GM03348 (cell line): ENCODE data around the gene CYP2C9.
"Not testable (repeated sequence)": the region's sequence is repeated elsewhere in the genome, so short reads cannot be mapped to it uniquely, and the experiment has no call there.

Source experiments
- DNase-seq: peaks from one replicate; pipeline ENCODE4 v3.0.0; 2012; ENCODE audit warnings: low spot score

CYP2C9 gene

DNA sequence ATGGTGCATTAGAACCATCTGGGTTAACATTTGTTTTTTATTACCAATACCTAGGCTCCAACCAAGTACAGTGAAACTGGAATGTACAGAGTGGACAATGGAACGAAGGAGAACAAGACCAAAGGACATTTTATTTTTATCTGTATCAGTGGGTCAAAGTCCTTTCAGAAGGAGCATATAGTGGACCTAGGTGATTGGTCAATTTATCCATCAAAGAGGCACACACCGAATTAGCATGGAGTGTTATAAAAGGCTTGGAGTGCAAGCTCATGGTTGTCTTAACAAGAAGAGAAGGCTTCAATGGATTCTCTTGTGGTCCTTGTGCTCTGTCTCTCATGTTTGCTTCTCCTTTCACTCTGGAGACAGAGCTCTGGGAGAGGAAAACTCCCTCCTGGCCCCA, at the start of gene CYP2C9:
TSS of gene CYP2C9 (plus strand) at position 276 of the 400 bp plus-strand sequence. CDS start at position 301, 25 bp downstream.
- DNase-seq = no peak

DNA sequence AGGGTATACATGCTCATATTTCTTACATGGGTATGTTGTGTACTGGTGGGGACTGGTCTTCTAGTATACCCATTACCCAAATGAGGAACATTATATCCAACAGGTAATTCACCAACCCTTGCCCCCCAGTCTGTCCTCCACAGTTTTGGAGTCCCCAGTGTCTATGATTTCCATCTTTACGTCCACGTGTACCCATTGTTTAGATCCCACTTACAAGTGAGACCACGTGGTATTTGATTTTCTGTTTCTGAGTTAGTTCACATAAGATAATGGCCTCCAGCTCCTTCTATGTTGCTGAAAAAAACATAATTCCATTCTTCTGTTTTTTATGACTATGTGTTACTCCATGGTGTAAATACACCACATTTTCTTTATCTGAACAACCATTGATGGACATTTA, 49.3 kb upstream of the CYP2C9 start:
- DNase-seq = no peak

DNA sequence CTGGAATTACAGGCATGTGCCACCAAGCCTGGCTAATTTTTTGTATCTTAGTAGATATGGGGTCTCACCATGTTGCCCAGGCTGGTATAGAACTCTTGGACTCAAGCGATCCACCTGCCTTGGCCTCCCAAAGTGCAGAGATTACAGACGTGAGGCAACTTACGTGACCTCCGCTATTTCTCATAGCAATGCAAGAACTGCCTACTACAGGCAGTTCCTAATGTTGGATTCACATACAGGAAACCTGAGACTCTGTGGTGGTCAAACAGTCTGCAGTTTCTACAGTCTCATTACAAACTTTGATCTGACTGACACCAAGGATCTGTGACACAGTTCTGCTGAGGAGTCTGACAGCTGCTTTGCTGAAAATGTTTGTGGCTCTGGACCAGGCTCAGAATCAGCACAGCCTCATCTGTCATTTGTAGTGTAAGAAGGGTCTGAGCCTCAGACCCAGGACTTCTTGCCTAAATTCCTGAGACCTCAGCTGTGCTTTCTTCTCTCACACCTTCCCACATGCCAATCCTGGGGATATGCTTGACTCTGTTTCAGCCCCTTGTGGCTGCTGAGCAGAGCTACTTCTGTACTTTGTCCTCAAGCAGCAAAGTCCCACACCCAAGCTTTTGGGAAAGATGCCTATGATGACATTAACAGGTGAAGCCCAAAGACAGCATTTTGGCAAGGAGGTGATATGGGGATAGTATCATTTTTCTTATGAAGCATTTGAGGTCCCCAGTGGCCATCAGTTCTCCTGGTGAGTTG, 48.0 kb upstream of the CYP2C9 start:
- no peak for DNase-seq

DNA sequence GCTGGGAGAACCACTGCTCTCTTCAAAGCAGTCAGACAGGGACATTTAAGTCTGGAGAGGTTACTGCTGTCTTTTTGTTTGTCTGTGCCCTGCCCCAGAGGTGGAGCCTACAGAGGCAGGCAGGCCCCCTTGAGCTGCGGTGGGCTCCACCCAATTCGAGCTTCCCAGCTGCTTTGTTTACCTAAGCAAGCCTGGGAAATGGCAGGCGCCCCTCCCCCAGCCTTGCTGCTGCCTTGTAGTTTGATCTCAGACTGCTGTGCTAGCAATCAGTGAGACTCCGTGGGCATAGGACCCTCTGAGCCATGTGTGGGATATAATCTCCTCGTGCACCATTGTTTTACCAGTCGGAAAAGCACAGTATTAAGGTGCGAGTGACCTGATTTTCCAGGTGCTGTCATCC, 40.0 kb upstream of the CYP2C9 start:
- not testable (repeated sequence) for DNase-seq

DNA sequence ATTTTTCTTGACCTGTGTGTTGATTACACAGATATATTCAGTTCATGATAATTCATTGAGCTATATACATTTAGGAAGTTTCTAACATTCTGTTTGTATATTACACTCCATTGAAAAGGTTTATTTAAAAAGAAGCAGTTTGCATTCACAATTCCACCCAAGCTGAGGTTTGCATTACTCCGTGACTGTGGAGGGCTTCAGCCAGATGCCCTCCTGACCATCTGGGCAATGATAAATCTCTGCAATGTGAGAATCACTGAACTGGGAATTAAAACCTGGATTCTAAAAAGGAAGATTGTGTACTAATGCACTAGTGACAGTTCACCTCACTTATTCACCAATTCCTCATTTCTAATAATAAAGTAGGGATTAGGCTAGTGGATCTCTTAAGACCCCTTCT, 36.4 kb upstream of the CYP2C9 start:
- no peak for DNase-seq

DNA sequence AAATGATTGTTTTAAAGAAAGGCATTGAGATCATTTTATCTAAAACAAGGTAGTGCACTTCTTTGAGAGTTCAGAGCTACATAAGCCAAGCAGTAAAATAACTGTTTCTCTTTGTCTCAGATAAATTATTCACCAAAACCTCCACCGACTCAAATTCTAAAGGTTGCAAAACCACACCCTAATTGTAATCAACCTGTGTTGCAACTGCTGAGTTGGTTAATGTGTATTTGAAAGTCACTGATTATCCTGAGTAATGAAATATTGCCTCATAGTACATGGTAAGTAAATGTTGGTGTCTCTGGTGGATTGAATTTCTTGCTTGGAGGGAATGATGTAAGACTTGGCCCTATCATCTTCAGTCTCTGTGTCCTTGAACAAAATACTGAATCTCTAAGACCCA, 35.9 kb upstream of the CYP2C9 start:
- no peak for DNase-seq

DNA sequence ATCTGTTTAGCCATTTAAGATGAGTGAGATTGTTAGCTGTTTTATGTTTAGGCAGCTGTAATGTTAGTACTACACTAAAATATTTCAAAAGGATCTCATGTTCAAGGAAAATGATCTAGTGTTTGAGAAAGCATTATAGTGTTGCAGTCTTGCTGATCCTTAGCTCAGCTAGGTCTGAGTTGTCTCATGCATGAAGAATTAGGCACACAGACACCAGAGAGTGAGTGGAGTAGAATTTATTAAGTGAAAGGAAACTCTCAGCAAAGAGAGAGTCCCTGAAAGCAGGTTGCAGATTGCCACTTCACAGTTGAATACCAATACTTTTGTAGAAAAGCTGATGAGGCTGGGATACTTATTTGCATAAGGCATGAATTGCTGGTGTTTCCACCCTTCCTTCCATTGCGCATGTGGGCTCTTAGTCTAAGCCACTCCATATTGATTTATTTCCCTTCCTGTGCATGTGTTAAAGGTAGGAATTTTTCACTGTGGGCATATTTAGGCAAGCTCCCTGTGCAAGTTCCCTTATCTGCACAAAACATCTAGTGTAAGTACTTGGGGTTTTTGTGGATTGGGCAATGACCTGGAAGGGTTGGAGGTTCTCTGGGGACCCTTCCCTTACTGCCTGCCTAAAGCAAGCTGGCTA, 33.8 kb upstream of the CYP2C9 start:
- DNase-seq = not testable (repeated sequence)

DNA sequence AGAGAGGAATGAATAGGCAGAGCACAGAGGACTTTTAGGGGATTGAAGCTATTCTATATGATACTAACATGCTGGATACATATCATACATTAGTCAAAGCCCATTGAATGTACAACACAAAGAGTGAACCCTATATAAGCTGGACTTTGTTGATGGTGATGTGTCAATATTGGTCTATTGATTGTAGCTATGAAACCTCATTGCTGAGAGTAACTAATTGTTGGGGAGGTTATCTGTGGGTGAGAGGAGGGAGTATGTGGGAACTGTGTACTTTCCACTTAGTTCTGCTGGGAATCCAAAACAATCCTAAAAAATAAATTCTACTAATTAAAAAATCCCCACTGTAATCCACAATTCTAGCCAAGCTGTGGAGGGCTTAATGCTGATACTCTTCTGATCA, 22.0 kb upstream of the CYP2C9 start:
- no peak for DNase-seq

DNA sequence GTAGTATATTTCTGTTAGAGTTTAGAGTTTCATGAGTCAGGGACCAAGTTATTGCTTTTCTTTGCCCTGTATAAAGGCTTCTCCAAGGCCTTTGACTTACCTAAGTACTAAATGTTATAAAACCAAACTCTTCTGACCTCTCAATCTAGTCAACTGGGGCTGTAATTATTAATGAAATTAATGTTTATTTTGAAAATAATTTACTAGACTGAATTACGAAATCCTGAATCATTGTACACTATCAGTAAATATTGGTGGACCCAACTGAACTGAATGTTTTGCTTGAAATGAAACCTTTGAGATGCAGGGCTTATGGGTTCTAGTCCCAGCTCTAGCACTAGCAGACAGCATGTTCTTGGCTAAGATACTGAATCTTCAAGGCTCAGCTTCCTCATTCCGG, 1.7 kb upstream of the CYP2C9 start:
- DNase-seq = no peak

DNA sequence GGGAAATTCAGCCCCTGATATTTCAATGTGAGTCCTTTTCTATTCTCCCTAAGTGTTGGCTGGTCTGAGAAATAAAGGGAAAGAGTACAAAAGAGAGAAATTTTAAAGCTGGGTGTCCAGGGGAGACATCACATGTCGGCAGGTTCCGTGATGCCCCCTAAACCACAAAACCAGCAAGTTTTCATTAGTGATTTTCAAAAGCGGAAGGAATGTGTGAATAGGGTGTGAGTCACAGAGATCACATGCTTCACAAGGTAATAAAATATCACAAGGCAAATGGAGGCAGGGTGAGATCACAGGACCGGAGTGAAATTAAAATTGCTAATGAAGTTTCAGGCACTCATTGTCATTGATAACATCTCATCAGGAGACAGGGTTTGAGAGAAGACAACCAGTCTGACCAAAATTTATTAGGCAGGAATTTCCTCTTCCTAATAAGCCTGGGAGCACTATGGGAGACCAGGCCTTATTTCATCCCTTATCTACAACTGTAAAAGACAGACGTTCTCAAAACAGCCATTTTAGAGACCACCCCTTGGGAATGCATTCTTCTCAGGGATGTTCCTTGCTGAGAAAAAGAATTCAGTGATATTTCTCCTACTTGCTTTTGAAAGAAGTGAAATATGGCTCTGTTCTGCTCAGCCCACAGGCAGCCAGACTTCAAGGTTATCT, 5.1 kb downstream of the CYP2C9 start:
- not testable (repeated sequence) for DNase-seq

DNA sequence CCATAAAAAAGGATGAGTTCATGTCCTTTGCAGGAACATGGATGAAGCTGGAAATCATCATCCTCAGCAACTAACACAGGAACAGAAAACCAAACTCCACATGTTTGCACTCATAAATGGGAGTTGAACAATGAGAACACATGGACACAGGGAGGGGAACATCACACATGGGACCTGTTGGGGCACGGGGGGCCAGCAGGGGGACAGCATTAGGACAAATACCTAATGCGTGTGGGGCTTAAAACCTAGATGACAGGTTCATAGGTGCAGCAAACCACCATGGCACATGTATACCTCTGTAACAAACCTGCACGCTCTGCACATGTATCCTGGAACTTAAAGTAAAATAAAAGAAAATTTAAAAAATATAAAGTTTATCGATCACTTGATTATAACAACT, 7.7 kb downstream of the CYP2C9 start:
- not testable (repeated sequence) for DNase-seq

DNA sequence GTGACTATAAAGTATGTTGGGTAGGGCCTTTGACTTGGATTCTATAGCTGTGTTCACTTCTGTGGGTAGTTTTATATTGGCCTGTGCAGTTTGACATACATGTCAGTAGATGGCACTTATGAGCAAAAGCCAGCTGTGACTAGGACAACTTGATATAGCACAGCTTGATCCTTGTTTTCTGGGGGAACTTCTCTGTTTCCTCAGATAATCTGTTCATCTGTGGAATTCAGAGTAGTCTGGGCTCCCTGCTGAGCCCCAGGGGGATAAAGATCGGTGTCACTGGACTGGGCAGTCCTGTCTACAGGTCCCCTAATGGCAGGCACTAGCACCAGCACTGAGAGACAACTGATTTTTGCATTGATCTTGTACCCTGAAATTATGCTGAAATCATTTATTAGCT, 25.4 kb downstream of the CYP2C9 start:
- peak; percentile 30 for DNase-seq

DNA sequence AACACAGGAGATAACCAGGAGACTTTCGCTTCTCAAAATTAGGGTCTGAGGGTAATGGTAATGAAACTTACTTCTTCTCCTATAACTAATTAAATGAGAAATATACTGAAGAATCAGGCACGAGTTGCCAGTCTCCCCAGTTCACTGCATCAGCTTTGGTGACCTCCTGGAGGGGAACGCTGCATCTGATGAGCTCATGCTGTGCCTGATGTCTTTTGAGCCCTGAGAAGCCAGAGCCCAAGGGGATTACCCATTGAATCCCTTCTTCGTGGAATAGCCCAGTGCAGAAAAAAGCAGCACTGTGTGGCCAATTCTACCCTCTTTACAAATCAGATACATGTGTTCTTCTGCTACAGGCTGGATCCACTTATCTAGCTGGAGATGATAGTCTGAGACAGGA, 45.1 kb downstream of the CYP2C9 start:
- no peak for DNase-seq

DNA sequence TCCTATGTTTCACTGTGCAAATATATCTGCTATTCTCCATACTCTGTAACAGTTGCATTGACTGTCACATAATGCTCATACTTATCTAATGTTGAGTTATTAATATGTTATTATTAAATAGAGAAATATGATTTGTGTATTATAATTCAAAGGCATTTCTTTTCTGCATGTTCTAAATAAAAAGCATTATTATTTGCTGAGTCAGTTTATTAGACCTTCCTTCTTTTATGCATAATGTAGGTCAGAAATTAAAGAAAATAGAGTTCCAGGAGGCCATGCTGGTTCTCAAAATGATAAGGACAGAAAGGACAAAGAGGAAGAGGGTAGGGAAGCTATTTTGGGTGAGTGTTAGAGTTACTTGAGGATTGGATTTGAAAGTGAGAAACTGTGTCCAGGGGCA, 50.7 kb downstream of the CYP2C9 start:
- DNase-seq = no peak

DNA sequence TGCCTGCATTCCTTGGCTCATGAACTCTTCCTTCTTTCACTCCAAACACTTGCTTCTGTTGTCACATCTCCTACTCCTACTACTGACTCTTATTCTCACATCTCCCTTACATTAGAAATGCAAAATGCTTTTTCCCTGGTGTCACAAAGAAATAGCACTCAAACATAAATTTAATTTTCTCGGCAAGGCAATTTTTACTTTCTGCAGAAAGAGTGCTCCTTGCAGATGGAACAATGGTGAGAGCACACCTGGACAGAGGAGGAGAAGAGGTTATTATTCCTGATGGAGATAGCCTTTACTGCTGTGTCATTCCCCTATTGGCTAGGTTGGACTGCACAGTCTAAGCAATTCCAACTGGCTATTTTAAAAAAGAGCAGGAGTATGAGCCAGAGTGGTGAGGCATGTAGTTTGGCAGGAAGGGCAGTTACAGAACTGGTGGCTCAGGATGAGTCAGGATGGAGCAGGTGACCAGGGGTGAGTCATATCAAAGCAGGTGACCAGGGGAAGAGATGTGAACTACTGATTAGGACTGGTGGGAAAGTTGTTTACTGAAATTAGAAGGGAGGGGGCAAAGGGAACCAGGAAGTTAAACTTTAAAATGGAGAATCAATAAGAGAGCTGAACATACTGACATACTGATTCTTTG, 52.9 kb downstream of the CYP2C9 start:
- DNase-seq = no peak

DNA sequence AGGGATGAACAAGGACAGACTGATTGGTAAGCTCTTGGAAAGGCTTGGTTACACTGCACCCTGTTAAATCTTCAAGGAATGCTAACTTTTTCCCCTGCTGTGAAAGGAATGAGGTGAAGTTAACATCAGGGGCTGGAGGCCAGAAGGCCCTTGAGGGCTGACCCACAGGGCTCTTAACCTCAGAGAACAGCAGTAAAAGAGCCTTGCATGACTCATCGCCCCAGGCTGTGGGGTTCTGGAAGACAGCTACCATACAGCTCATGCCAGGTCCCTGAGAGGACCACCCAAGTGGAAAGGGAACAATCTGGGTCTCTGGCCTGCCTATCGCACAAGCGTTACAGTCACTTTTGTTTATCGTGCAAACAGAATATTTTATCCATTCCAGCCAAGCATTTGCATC, 54.4 kb downstream of the CYP2C9 start:
- DNase-seq = no peak

DNA sequence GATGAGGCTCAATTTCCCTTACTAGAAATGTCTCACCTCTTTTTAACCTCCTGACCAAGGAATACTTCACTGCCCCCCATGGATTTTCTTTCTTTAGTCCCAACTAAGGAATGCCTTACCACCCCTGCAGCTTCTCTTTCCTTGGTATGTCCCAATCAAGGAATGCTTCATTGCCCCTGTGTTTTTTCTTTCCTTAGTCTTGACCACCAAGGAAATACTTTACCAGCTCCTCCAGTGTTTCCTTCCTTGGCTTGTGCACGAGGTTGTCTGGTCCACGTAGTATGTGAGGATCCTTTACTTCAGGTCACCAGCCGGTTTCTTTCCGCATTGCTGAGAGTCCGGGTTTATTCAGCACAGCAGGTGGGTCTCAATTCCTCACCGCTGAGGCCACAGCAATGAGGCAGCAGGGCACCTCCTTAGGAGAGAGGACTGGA, 59.3 kb downstream of the CYP2C9 start:
- DNase-seq = no peak

DNA sequence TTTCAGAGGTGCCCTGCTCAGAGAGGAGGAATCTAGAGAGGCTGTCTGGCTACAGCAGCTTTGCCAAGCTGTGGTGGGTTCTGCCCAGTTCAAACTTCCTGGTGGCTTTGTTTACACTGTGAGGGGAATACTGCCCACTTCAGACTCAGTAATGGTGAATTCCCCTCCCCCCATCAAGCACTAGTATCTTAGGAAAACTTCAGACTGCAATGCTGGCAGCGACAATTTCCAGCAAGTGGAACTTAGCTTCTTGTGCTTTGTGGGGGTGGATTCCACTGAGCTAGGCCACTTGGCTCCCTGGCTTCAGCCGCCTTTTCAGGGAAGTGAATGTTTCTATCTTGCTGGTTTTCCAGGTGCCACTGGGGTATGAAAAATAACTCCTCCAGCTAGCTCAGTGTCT, 88.0 kb downstream of the CYP2C9 start:
- no peak for DNase-seq

DNA sequence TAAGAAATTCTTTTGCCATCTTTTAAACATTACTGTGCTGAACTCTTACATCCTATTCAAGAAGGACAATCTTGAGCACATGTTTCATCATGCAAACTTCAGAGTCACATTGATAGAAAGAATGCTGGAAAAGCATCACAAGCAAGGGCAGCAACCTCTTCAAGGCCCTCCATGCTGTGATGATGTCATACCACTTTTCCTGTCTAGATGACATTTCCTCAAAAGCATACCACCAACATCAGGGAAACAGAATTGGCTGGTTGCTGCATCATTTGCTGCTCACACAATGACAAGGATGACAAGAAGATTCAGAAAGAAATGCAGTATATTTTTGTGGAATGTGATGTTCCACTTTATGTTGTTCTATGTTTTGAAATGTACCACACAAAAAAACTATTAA, 93.2 kb downstream of the CYP2C9 start:
- DNase-seq = no peak

DNA sequence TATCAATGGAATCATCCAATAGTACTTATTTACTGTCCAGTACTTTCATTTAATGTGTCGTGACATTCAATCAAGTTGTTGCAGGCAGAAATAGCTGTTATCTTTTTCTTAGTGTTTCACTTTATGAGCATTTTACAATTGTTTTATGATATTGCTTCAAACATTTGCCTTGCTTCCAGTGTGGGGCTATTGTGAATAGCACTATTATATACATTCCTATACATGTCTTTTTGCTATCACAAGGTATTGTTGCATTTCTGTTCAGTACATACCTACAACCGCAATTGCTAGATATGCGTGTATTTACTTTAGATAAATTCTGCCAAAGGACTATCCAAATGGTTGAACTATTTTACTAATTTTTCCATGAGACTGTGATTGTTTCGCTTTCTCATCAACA, 95.9 kb downstream of the CYP2C9 start:
- DNase-seq = no peak

DNA sequence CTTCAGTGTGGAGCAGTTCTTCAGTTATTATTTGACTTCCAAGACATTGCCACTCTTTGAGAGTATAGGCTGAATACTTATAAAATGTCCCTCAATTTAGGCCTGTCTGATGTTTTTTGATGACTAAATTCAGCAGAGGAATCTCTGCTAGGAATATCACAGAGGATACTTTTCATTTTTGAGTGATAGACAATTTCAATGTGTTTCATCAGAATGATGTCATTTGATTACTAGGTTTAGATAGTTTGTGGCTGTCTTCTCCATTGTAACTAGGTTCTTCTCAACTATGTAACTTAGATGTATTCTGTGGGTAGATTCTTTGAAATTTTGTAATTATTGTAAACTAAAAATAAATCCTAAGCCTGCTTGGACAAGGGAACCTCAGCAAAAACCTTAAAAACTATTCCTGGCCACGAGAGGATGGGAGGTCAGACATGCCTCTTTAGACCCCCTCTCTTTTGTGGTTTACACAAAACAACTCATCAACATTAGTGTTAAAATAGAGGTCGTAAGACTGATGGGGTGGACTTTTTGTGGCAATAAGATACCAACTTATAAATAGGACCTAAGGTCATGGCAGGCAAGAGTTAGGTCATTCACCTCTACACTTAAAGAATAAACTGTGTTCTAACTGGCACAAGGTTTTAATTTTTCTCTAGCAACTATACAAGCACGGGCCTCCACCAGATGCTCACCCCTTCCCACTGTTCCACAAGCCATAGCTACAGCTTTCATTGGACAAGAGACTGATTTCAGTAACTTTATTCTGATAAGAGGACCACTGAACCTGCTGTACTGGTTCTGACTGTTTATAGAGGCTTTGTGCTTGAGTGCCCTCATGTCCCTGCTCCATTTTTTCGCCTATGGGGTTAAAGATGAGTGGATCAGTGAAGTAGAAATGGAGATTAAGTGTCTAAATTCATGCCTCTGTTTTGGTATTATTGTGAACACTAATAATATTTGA, 97.2 kb downstream of the CYP2C9 start:
- DNase-seq = no peak

DNA sequence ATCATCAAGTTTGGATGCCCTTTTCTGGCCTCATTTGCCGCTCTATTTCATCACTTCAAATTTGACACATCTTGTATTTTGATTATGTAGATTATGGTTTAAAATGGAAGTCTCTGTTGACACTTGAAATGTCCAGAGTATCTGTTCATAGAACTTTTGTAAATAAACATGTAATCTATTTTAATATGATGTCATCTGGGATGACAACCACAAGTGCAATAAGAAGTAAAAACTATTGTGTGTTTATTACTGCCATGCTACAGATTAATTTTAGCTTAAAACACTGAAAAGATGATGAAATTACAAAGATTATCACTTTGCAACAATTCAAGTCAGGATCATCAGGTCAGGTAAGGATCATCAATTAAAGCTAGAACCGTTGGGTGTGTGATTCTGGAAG, 100.8 kb downstream of the CYP2C9 start:
- DNase-seq = no peak
